GM19035 (cell line): Measurements from ENCODE around the gene LSM3.

ENCODE experiments used
- ATAC-seq: cut with Tn5 transposase; IDR thresholded peaks from one replicate; pipeline ENCODE4 v1.9.1; 2021; ENCODE audit not compliant: unreplicated experiment

LSM3 gene

GRCh38 chr3:14238356-14238755 lies 59.7 kb downstream of the LSM3 start:
- ATAC-seq, result no peak

GRCh38 chr3:14238930-14239329 lies 60.3 kb downstream of the LSM3 start:
- ATAC-seq, result no peak

GRCh38 chr3:14239940-14240339 lies 61.3 kb downstream of the LSM3 start:
- no peak for ATAC-seq

GRCh38 chr3:14240366-14240765 lies 61.7 kb downstream of the LSM3 start:
- no peak for ATAC-seq

- ATAC-seq, result no peak
Observed at GRCh38 chr3:14241716-14242115, 63.1 kb downstream of the LSM3 start.

DNA sequence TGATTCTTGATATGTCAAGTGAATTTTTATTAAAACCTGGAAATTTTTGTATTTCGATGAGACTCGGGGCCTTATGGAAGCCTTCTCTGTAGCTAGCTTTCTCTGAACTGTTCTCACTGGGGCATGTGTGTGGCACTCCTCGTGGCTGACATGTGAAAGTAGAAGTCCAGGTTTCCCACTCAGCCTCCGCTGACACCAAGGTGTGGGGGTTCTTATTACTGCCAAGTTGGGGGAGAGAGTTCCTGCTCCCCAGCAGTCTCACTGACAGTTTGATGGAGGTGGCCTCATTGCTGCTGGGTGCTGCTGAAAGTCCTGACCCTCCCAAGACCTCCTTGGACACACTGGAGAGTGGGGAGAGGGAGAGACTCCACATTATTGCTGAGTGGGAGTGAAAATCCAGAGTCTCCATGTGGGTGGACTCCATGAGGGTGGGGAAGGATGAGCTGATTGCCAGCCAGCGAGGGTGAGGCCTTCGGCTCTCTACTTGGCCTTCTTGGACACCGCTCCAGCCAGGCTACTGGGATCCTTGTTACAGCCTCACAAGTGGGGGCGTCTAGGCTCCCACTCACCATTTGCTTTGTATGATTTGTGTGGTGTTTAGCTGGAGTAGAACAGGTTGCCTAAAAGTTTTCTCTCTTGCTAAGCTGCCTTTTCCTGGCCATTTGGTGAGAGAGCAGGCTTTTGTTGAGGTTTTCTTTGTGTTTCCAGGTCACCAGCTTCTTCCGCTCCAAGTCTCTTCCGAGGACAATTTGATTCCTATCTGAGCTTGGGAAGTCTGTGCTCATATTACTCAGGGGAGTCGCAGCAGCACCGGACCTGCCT lies 64.1 kb downstream of the LSM3 start:
- no peak for ATAC-seq

DNA sequence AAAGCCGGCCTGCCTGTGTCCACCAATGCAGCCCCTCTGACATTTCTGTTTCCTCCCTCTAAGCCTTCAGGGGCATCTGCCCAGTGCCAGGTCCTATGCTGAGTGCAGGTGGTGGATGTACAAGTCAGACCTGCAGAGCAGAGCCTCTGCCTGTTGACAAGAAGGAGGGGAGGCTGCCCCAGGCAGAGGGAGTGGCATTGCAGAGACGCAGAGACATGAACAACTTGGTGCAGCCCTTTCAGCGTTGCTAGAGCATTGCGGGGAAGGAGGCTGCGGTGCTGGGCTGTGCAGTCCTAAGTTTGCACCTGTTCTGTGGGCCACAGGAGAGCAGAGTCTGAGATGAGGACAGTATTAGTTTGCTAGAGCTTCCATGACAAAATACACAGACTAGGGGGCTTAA lies 65.2 kb downstream of the LSM3 start:
- ATAC-seq, result no peak

DNA sequence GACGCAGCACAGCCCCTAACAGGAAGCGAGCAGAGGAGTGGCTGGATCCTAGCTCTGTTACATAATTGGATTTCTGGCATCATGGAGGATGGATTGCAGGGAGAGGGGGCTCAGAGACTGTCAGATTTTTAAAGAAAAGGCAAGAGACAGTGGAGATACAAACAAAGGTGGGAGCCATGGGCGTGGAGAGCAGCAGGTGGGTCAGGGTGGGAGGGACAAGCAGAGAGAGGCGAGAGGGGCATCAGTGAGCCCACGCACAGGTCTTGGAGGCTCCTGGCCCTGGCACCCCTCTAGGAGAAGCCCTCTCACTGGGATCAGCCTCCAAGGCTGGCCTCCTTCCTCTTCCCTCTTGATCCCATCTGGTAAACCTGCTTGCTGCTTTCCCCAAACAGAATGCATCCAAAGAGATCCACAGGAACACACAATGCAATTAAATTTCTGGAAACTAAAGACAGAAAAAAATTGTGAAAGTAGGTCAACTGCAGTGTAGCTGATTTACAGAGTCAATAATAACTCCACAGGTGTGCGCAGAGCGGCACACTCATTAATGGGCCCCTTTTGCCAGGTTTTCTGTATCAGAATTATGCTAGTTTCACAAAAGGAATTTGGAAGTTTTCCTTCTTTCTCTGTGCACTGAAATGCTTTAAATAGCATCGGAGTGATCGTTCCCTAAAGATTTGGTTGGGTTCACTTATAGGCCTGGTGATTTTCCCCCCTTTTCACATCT lies 66.1 kb downstream of the LSM3 start:
- no peak for ATAC-seq

DNA sequence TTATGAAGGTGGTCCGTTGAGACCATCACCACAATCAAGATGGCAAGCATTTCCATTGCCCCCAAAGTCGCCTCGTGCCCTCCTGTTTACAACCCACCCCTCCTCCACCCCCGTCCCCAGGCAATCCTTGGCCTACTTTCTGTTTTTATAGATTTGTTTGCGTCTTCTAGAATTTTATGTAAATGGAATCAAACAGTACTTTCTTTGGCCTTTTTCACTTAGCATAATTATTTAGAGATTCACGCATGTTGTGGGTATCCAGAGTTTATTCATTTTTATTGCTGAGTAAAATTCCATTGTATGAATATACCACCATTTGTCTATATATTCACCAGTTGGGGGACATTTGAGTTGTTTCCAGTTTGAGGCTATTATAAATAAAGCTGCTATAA lies 66.6 kb downstream of the LSM3 start:
- ATAC-seq, result no peak

GRCh38 chr3:14245822-14246221 lies 67.2 kb downstream of the LSM3 start:
- no peak for ATAC-seq

DNA sequence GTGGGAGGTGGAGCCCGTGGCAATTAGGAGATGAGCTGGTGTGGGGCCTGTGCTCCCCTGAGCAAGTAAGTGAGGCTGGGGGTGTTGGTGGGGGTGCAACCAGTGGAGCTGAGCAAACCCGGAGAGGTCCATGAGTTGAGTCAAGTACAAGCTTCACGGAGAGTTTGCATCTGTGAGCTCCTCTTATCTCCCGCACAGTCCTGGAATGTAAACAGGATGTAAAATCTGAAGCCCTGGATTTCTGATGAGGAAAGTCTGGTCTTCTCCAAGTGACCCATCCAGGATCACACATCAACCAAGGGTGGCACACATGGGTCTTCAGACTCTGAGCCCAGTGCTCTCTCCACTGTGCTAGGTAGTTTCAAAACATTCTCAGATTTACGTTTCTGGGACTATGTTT lies 67.8 kb downstream of the LSM3 start:
- no peak for ATAC-seq

DNA sequence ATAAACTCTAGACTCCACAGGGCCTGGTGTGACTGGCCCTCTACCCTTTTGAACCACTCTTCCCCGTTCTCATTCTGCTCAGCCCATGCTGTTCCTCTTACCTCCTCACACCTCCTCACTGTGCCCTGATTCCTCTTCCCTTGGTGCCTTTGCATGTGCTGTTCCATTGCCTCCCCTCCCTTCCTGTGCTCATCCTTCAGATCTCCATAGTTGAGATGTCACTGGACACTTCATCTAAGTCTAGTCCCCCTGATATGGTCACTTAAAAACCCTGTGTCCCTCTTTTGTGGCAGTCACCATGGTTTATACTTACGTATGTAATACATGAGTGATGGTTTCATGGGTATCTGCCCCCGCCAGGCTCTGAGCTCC lies 69.8 kb downstream of the LSM3 start:
- no peak for ATAC-seq

- no peak for ATAC-seq
Observed at GRCh38 chr3:14248849-14249523, 70.4 kb downstream of the LSM3 start.
